Measurements from ENCODE around the gene KCNQ1. TPM values are rescaled to one million over a fixed set of nuclear protein-coding genes. Genes with fewer than 3 reads are reported as not detected.
A peak's percentile ranks its signal among the peaks of the same experiment; 100 is the strongest.

KCNQ1 gene
- total RNA-seq, 4 donors from 2014 or later = 0.81 to 2.2 (median 1.6) TPM

DNA sequence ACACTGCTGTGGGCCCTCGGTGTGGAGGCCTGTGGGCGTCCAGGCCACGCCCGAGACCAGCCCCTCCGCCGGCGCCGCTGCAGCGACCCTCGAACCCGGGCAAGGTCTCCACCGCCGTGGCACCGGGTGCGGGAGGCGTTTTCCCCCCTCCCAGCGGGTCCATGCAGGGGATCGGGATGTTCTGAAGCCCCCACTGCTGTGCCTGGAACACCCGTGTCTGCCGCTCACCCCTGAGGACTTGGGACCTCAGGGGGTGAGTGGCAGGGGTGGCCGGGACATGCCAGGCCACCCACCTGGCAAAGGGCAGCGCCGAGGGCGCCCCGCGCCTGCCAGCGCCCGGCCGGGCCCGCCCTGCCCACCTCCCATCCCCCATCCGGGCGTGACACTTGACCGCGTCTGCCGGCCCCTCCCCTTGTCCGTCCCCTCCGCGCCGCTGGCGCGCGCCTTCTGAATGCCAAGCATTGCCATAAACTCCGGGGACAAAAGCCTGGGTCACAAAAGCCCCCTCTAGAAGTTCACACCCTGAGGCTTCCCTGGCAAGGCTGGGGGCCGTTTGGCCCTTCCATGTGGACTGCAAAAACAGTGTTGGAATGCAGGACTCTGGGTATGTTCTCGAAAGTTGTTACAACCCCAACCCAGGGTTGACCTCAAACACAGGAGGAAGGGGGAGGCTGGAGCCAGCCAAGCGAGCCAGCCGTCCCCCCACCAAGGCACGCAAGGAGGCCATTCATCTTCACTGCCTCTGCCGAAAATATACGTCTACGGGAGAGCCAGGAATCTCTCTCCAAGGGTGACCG is 255.8 kb downstream of the KCNQ1 start:
- TF ChIP-seq POLR2A (IDR thresholded peaks at IDR 0.05) = no peak
- TF ChIP-seq, protein P1, sequence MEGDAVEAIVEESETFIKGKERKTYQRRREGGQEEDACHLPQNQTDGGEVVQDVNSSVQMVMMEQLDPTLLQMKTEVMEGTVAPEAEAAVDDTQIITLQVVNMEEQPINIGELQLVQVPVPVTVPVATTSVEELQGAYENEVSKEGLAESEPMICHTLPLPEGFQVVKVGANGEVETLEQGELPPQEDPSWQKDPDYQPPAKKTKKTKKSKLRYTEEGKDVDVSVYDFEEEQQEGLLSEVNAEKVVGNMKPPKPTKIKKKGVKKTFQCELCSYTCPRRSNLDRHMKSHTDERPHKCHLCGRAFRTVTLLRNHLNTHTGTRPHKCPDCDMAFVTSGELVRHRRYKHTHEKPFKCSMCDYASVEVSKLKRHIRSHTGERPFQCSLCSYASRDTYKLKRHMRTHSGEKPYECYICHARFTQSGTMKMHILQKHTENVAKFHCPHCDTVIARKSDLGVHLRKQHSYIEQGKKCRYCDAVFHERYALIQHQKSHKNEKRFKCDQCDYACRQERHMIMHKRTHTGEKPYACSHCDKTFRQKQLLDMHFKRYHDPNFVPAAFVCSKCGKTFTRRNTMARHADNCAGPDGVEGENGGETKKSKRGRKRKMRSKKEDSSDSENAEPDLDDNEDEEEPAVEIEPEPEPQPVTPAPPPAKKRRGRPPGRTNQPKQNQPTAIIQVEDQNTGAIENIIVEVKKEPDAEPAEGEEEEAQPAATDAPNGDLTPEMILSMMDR (IDR thresholded peaks at IDR 0.05) = no peak
- WGBS, 2 donors = 57 to 76% methylated on average over 49 to 52 of the region's 52 CpGs
- peak; percentile 45 to 91 for DNase-seq (ENCODE audit: low spot score in 2 of 2)
- intact Hi-C loops (cut with DNase I; ENCODE audit: low total_unique reads) = no loop called here
- peak overlapping the region; percentile 36 for H3K4me3 ChIP-seq (ENCODE audit: low read depth, poor library complexity, severe bottlenecking)

DNA sequence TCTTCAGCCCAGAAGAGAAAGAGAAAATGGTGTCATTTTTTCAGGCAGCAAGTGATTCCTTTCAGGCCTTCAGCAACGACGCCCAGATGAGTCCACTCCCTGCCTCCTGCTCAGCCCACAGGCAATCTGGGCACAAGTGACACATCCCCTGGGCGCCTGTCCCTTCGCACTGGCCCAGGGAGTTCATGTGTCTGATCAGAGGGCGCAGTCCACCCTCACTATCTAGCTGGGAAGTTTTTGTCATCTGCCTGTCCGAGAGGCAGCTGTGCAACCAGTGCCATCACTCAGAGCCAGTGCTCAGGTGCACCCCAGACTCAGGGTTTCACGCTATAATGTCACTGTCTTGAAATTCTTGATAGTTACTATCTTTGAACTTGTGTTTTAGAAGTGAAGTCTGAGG is 256.4 kb downstream of the KCNQ1 start:
- intact Hi-C loops (cut with DNase I; ENCODE audit: low total_unique reads) = no loop called here
- 69 to 72% methylated on average over 7 of the region's 7 CpGs for WGBS, 2 donors
- DNase-seq (ENCODE audit: low spot score in 2 of 2) = peak in 1 of 2 donors; percentile 84
- no peak overlapping the region for H3K4me3 ChIP-seq (ENCODE audit: low read depth, poor library complexity, severe bottlenecking)
- no peak for TF ChIP-seq POLR2A (IDR thresholded peaks at IDR 0.05)
- TF ChIP-seq, protein P1 (IDR thresholded peaks at IDR 0.05) = no peak

DNA sequence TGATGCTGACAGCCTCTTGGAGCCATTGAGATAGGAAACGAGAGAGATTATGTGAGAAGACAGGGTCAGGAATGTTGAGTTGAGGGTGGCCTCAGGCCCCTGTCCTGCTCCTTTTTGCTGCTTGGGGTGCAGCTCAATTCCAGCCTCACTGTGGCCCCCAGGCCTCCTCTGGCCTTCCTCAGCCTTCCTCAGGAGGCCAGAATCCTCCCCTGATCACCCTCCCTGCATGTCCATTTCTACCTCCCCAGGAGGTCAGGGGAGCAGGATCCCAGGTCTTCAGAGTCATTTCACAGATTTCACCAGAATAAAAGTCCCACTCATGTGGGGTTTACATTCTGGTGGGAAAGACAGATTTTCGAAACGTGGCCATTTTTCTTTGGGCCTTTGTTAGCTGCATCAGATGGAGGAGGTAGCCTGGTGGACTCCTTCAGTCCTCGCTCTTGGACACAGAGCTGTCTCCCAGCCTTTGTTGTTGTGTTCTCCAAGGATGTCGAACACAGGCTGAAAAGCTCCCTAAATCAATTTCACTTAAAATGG is 257.2 kb downstream of the KCNQ1 start:
- DNase-seq (ENCODE audit: low spot score in 2 of 2) = no peak
- intact Hi-C loops (cut with DNase I; ENCODE audit: low total_unique reads) = no loop called here
- H3K4me3 ChIP-seq (ENCODE audit: low read depth, poor library complexity, severe bottlenecking) = no peak overlapping the region
- 96% methylated on average over 5 of the region's 5 CpGs for WGBS, 2 donors
- no peak for TF ChIP-seq POLR2A (IDR thresholded peaks at IDR 0.05)
- TF ChIP-seq, protein P1 (IDR thresholded peaks at IDR 0.05) = no peak

DNA sequence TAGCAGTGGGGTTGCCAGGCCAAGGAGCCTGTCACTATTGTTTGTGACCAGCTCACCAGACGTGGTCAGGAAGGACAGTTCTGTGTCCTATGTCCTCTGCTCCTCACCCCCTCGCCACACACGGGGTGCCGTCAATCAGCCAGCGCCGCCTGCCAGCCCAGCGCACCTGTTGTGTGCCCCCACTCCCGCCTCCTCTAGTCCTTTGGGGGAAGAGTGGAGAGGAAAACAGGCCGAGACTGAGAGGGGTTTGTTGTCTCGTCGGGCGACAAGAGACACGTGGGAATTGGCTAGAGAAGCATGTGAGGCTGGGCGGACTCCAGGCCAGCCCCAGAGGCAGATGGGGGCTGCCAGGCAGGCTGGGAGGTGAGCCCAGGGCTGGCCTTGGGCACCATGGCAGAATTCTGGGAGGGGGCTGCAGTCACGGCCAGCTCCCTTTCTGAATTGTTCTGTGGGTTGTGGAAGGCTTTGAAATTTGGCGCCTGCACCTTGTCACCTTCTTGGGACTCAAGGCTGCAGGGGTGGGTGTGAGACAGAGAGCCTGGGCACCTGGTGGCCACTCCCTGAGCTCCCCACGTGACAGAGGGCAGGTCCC is 258.1 kb downstream of the KCNQ1 start:
- intact Hi-C loops (cut with DNase I; ENCODE audit: low total_unique reads) = no loop called here
- WGBS, 2 donors = 86 to 87% methylated on average over 16 to 17 of the region's 17 CpGs
- H3K4me3 ChIP-seq (ENCODE audit: low read depth, poor library complexity, severe bottlenecking) = no peak overlapping the region
- no peak for TF ChIP-seq POLR2A (IDR thresholded peaks at IDR 0.05)
- TF ChIP-seq, protein P1 (IDR thresholded peaks at IDR 0.05) = no peak
- peak in 1 of 2 donors; percentile 76 for DNase-seq (ENCODE audit: low spot score in 2 of 2)

DNA sequence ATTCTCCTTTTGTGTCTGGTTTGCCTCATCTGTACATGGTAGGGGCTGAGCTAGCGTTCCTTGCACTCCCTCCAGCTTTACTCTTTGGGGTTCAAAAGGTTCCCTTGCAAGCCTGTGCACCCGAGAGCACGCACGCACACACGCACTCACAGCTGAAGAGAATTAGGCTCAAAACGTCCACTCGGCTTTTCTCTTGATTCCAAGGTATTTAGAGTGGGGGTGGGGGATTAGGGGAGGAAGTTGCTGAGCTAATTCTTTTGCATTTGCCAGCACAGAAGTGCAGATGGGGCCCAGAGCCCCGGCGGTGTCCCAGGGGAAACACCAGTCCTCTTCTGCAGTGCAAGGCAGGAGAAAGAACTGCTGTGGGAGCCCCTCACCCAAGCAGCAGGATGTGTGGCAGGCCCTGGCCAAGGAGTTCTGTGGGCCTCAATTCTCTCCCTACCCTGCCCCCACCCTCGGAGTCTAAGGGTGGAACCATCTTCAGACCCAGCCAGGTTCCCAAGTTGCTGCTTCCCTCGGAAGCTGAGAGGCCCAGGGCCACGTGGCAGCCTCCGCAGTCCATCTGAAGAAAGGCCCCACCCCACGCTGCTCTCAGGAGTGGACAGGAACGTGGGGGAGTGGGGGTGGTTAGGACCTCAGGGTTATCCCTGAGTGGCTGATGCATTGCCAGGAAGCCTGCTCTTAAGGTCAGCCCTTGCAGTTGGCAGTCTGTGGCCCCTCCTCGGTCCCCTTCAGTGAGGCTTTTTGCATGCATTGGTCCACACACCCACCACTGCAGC is 258.7 kb downstream of the KCNQ1 start:
- no peak overlapping the region for H3K4me3 ChIP-seq (ENCODE audit: low read depth, poor library complexity, severe bottlenecking)
- intact Hi-C loops (cut with DNase I; ENCODE audit: low total_unique reads) = no loop called here
- TF ChIP-seq, protein P1 (IDR thresholded peaks at IDR 0.05) = no peak
- TF ChIP-seq POLR2A (IDR thresholded peaks at IDR 0.05) = no peak
- 68 to 76% methylated on average over 13 to 16 of the region's 16 CpGs for WGBS, 2 donors
- DNase-seq (ENCODE audit: low spot score in 2 of 2) = no peak

All from lower leg skin (tissue), 4 donors.